HG03196 (cell line): ENCODE data around the gene CHKB.
"Not testable (repeated sequence)": the region's sequence is repeated elsewhere in the genome, so short reads cannot be mapped to it uniquely, and the experiment has no call there.

Experiments
- ATAC-seq: cut with Tn5 transposase; IDR thresholded peaks from one replicate; pipeline ENCODE4 v1.9.1; 2021; ENCODE audit not compliant: unreplicated experiment

Gene CHKB

DNA sequence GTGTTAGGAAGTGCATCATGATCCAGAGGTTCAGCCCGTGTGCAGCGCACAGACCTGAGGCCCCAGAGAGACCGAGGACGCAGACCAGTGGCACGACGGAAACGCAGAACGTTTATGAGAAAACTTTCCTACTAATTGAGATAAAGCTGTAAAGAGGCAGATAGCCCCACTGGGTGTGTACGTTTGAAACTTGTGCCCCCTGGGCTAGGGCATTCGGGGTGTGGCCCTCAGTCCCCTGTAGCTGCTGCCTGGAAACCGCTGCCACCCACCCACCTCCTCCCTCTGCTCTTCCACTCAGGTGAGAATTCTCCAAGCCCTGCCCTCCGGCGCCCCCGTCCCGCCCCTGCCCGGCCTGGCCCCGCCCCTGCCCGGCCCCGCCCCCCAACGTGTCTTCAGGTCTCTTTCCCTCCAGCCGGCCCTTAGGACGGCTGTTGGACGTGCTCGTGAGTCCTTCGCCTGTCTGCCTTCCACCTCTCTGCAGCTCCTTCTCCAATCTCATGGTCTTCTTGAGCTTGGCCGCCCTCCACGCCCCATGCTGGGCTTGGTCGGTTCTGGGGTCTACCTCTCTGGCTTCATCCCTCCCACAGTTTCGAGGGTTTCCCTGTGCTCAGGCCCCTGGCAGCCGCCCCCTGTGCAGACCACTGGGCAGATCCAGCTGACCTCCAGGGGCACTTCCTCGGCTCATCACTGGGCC, 30.0 kb upstream of the CHKB start:
- ATAC-seq: no peak

DNA sequence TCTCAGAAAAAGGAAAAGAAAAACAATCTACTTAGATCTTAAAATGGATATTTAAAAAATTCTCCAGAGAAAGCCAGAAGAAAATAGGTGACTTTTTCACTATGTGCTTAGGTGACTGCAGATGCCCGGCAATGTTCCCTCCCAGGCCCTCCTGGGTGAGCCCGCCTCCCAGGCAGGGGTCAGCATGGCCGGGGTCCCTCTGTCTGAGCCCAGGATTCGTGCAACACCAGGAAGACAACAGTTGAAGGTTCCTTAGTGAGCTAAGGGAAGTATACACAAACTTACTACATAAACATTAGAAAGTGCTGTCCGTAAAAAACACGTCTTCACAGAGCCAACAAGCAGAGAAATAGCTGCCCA, 29.5 kb upstream of the CHKB start:
- ATAC-seq: no peak

DNA sequence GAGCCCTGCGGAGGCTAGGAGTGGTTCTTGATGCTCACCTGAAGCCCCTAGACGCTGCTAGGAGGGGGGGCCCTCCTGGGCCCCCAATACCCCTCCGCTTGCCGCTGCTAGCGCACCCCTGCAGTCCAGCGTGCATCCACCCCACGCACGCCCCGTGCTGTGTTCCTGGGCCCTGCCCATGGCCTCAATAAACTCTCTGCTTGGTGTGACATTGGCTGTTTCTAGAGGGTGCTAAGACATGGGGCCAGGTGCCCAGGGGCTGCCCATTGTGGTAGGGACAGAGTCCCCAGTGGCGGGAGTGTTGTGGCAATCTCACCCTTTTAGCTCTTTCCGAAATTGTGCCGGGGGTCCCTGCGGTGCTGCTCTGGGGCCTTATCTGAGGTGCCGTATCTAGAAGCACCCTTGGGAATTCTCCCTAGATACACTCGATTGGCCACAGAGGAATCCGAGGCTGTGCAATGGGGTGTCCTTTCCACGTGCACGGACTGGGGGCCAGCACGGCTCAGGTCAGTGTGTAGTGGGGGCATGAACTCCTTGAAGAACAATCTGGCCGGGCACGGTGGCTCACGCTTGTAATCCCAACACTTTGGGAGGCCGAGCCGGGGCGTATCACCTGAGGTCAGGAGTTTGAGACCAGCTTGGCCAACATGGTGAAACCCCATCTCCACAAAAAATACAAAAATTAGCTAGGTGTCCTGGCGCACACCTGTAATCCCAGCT, 28.9 kb upstream of the CHKB start:
- no peak for ATAC-seq

DNA sequence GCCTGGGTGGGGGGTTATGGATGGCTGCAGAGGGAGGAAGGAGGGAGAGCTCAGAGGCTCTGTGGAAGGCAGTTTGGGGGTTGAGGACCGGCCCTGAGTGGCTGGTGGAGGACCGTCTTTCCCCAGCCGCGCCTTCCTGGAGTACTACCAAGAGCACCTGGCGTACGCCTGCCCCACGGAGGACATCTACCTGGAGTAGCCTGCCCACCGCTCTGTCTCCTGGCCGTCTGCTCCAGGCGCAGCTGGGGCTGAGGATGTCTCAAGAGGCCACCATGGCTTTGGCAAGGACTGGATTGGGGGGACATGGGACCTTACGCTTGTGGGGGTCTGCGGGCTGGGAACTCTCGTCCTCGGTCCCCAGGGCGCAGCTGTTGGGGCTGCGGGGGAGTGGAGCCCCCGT, 27.9 kb upstream of the CHKB start:
- ATAC-seq: no peak

DNA sequence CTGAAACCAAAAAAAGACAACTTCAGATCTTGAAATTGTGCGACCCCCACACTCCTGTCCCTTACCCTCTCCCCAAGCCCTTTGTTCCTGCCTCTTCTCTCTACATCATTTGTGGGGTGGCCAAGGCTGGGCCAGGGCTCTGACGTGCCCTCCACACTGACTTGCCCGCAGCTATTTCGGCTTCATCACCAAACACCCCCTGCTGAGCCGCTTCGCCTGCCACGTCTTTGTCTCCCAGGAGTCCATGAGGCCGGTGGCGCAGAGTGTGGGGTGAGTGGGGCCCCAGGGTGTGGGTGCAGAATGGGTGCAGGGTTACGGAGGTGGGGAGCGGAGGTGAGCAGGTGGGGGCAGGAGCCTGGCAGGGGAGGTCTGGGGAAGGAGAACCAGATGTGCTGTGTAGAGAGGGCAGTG, 27.4 kb upstream of the CHKB start:
- ATAC-seq: no peak

DNA sequence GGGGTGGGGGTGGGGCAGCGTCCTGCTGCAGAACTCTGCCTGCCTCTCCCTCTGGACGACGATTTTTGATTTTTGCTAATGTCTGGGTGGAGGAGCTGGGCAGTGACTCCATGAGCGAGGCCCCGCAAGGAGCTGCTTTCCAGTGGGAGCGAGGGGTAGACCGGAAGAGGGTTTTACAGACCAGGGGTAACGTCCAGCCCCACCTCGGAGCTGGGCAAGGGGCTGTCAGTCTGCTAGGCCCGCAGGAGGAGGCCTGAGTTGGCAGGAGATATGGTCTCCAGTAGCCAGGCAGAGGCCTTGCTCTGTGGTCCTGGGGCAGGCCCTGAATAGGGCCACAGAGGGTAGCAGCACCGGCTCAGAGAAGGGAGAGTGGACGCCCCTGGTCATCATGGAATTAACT, 26.9 kb upstream of the CHKB start:
- no peak for ATAC-seq

DNA sequence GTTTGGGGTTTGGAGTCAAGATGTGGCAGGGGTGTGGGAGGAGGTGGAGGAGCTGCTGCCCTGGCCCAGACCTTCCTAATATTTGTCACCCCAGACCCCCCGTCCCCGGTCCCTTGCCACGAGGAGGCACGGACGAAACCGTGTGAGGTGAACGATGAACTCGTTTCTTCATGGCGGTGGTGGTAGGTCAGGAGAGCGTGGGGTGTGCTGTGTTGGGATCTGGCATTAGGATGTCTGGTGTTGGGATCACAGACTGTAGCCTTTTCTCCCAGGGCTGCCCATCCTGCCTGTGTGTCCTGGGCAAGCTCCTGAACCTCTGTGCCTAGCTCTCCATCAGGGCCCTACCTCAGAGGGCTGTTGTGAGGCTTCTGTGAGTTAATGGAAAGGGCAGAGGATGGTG, 26.3 kb upstream of the CHKB start:
- ATAC-seq: no peak

DNA sequence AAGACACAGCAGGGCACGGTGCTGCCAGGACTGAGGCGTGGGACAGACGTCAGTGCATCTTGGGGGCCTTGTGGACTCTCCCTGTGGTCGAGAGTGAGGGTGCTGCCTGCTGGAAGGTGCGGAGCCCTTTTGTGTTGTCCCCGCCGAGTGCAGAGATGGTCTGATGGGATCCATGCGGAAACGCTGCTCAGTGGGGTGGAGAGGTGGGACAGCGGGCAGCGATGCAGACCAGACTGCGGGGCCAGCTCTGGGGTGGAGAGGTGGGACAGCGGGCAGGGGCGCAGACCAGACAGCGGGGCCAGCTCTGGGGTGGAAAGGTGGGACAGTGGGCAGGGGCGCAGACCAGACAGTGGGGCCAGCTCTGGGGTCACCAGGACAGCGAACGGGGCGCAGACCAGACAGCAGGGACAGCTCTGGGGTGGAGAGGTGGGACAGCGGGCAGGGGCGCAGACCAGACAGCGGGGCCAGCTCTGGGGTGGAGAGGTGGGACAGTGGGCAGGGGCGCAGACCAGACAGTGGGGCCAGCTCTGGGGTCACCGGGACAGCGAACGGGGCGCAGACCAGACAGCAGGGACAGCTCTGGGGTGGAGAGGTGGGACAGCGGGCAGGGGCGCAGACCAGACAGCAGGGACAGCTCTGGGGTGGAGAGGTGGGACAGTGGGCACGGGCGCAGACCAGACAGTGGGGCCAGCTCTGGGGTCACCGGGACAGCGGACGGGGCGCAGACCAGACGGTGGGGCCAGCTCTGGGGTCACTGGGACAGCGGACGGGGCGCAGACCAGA, 25.6 kb upstream of the CHKB start:
- not testable (repeated sequence) for ATAC-seq

DNA sequence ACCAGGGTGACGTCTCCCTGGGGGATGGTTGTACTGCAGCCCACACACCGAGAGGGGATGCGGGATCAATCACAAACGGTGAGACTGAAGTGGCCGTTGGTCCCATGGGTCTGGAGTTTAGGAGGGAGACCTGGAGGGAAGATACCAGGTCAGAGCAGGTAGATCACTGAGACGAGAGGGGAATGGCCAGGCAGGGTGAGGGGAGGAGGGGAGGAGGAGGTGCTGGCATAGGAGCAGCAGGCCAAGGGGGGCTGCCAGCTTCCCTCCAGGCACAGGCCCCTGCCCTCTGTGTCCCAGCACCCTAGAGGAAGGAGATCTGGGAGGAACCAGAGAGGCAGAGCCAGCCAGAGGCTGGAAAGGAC, 25.0 kb upstream of the CHKB start:
- ATAC-seq: no peak

DNA sequence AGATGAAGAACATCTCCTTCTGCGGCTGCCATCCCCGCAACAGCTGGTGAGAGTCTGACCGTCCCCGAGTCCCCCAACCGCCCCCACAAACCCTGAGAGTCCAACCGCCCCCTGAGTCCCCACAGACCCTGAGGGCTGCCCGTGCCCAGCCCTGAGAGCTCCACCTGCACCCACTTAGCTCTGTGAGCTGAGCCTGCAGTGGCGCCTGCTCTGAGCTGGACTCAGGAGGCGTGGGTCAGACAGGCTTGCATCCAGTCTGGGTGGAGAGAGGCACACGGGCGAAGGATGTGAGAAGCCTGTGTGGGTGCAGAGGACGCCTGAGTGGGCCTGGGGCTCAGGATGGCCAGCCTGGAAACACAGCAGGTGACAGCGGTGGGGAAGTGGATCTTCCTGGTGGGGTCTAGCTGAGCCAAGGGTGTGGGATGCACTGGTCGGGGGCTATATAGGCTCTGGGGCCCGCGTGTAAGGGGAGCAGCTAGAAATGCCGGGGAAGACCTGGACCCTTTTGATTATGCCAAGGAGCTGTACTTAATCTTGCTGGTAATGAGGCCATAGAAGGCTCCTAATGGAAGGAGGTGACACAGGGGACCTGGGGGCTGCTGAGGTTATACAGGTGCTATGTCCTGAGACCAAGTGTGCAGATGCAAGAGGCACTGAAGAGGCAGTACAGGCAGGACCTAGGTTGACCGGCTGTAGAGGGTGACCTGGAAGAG, 24.5 kb upstream of the CHKB start:
- no peak for ATAC-seq

DNA sequence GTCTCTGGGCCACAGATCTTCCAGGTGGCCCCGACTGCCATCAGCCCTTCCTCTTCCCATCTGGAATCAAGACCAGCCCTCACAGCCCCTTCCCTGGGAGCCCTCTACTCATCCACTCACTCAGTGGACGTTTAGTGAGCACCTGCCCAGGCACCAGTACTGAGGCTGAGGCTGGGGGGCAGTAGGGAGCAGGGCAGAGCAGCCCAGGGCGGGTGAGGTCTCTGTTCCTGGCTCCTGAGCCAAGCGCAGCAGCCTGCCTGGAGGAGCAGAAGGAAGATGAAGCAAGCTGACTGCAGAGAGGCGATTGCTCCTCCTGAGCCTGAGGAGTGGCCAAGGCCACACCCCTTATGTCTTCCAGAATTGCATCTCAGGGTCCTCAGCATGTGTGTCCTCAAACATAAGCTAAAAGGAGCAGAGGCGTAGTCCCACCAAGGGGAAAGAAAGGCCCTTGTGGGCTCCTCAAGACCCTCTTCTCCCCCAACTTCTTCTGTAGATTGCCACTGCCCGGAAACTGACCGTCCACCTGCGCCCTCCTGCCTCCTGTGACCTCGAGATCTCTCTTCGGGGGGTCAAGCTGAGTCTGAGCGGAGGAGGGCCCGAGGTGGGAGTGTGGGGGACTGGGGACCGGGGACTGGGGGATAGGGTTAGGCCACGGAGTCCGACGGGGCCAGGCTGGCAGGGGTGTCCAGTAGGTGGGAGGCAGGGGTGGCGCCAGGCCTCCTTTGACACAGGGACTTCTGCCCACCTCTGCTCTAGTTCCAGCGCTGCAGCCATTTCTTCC, 23.7 kb upstream of the CHKB start:
- ATAC-seq: no peak

DNA sequence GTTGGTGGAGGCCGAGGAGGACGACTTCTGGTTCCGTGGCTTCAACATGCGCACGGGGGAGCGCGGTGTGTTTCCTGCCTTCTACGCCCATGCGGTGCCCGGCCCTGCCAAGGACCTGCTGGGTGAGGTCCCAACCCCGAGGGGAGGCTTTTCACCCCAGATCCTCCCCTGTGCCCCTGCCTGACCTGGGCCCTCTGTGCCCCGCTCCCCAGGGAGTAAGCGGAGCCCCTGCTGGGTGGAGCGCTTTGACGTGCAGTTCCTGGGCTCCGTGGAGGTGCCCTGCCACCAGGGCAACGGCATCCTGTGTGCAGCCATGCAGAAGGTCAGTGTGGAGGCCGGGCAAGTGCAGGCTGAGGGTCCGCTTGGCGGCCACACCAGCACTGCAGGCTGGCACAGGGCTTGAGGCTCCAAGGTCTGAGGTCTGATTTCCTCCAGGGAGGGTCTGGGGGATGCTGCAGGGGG, 23.0 kb upstream of the CHKB start:
- ATAC-seq: no peak

DNA sequence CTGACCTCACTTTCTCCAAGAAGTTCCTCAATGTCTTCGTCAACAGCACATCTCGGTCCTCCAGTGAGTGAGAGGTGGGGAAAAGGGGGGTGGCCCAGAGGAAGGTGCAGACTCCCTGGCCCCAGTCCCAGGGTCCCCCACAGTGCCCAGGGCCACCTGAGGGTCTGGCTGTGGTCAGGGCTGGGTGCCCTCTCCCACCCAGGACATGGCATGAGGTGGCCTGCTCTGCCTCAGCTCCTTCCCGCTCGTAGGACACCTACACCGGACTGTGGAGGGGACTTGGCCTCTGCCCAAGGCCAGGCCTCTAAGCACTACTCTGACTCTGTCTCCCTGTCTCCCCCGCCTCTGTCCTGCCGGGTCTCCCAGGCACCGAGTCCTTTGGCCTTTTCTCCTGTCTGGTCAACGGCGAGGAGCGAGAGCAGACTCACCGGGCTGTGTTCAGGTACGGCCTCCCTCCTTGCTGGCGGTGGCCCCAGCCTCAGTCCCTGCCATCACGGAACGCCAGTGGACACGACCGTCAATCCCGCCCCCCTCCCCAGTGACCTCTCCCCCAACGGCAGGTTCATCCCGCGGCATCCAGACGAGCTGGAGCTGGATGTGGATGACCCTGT, 22.5 kb upstream of the CHKB start:
- ATAC-seq: no peak

DNA sequence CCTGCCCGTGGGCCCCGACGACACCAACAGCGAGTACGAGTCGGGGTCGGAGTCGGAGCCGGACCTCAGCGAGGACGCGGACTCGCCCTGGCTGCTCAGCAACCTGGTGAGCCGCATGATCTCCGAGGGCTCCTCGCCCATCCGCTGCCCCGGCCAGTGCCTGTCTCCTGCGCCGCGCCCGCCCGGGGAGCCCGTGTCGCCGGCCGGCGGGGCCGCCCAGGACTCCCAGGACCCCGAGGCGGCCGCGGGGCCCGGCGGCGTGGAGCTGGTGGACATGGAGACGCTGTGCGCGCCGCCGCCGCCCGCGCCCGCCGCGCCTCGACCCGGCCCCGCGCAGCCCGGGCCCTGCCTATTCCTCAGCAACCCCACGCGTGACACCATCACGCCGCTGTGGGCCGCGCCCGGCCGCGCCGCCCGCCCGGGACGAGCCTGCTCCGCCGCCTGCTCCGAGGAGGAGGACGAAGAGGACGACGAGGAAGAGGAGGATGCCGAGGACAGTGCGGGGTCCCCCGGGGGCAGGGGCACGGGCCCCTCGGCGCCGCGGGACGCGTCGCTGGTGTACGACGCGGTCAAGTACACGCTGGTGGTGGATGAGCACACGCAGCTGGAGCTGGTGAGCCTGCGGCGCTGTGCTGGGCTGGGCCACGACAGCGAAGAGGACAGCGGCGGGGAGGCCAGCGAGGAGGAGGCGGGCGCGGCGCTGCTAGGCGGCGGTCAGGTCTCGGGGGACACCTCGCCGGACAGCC, 21.8 kb upstream of the CHKB start:
- ATAC-seq: no peak

DNA sequence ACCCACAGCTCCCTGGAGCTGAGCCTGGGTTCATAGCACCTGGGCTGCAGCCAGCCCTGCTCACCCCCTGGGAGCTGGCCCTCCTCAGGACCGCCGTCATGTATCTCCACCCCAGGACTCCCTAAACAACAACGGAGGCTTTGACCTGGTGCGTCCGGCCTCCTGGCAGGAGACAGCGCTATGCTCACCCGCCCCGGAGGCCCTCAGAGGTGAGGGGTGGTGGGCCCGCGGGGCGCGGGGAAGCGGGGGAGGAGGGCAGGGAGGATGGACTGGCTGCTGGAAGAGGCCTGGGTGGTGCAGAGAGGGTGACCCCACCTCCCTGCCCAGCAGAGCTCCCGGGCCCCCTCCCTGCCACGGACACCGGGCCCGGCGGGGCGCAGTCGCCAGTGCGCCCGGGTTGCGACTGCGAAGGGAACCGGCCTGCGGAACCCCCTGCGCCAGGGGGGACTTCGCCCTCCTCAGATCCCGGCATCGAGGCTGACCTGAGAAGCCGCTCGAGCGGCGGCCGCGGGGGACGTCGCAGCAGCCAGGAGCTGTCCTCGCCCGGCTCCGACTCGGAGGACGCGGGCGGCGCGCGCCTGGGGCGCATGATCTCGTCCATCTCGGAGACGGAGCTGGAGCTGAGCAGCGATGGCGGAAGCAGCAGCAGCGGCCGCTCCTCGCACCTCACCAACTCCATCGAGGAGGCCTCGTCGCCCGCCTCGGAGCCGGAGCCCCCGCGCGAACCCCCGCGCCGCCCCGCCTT, 21.0 kb upstream of the CHKB start:
- no peak for ATAC-seq

DNA sequence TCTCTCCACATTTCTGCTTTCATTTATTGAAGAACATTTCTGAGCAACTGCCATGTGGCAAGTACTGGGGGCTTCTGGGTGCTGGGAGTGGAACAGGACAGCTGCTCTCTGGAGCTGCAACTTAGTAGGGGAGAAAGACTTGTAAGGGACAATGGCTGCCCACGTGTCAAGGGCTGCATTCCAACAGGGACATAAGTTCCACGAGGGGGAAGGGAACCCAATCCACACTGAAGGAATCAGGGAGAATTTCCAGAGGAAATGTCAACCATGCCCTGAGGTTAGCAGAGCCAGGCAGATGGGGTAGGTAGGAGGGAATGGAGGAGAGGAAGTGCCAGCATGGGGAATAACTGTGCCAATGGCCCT, 19.7 kb upstream of the CHKB start:
- ATAC-seq: no peak

DNA sequence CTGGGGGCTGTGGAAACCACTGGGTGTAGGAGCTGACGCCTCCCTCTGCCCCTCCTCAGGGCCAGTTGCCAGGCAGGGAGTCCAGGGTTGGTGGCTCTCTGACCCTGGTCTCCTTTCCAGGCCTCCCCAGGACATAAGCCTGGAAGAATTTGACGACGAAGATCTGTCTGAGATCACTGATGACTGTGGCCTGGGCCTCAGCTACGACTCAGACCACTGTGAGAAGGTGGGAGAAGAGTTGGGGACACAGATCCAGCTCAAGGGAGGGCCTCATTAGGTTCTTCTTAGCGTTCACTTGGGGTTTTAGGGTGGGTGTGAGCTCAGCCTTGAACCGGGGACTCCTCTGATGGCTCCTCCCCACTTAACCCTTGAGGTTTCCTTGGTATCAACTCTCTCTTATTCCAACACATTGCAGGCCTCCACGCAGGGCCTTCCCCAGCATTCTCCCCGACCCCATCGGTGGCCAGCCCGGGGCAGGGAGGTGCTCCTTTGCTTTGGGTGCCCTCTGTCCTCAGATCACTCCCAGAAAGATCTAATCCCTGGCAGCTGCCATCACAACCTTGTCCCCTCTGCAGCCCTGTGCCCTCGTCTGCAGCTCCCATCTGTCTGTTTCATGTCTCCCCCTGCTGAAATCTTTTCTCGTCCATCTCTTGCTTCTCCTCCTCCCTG, 19.2 kb upstream of the CHKB start:
- no peak for ATAC-seq

DNA sequence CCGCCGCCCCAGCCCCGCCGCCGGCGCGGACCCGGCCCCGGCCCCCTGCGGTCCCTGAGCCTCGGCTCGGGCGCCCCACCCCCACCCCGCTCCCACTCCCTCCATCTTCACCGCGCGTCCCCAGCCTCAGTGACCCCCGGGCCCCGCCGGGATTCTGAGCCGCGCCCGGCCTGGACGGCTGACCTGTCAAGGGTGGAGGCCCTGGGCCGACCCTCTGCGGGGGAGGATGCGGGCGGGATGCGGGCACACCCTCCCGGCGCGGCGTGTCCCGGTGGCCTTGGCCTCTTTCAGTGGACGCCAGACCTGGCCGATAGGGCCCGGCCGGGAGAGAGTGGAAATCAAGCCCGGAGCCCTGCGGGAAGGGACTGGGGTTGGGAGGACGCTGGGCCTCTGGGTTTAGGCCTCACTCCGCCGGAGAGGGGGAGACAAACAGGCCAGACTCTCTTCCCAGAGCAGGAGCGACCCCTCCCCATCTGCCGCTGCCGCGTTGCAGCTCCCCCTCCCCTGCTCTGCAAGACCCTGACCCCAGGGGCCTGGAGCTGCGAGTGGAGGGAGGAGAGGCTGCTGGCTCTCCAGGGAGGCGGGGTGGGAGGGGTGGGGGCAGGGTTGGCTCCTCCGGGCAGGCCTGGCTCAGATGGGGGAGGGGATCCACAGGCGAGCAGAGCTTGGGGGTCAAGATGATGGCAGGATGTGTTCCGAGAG, 18.5 kb upstream of the CHKB start:
- ATAC-seq: no peak
